Trophoblast cell (in vitro differentiated cells and primary cell): ENCODE results near the gene CCDC12.

ENCODE experiments used
- DNase-seq, 2 donors: peaks; one replicate each; pipeline ENCODE4 v3.0.0-alpha.2; 2016
- H2AFZ ChIP-seq: 2 replicates; pipeline ENCODE4 v1.6.1; 2013; ENCODE audit warnings: low read length, moderate library complexity, mild to moderate bottlenecking; ENCODE audit not compliant: insufficient read depth, poor library complexity
- H2AK5ac ChIP-seq: 2 replicates; pipeline ENCODE4 v1.6.1; 2013; ENCODE audit warnings: mild to moderate bottlenecking, low read length
- H2BK120ac ChIP-seq: 2 replicates; pipeline ENCODE4 v1.6.1; 2013; ENCODE audit warnings: low read length, mild to moderate bottlenecking, moderate library complexity; ENCODE audit not compliant: insufficient read depth, poor library complexity
- H2BK12ac ChIP-seq: 2 replicates; pipeline ENCODE4 v1.6.1; 2013; ENCODE audit warnings: mild to moderate bottlenecking, low read length, moderate library complexity
- H2BK5ac ChIP-seq: 2 replicates; pipeline ENCODE4 v1.6.1; 2013; ENCODE audit warnings: low read length, low read depth, moderate library complexity, mild to moderate bottlenecking; ENCODE audit not compliant: poor library complexity
- H3K14ac ChIP-seq: 2 replicates; pipeline ENCODE4 v1.6.1; 2013; ENCODE audit warnings: mild to moderate bottlenecking, low read length
- H3K18ac ChIP-seq: 2 replicates; pipeline ENCODE4 v1.6.1; 2013; ENCODE audit warnings: mild to moderate bottlenecking, low read length
- H3K23ac ChIP-seq: 2 replicates; pipeline ENCODE4 v1.6.1; 2013; ENCODE audit warnings: low read length
- H3K27ac ChIP-seq: 2 replicates; pipeline ENCODE4 v1.5.1; 2013; ENCODE audit warnings: low read depth, mild to moderate bottlenecking, inconsistent platforms, low read length, moderate library complexity
- H3K27me3 ChIP-seq: 2 replicates; pipeline ENCODE4 v1.6.1; 2013; ENCODE audit warnings: inconsistent platforms, mild to moderate bottlenecking, low read length, moderate library complexity; ENCODE audit not compliant: insufficient read depth
- H3K36me3 ChIP-seq, 2 experiments: 1 replicate in 1 of 2; 2 replicates in 1 of 2; pipeline ENCODE4 v1.6.1; 2013; ENCODE audit warnings: low read length in 2 of 2, mild to moderate bottlenecking in 2 of 2, moderate library complexity in 1 of 2; ENCODE audit not compliant: insufficient read depth in 2 of 2, control insufficient read depth in 1 of 2
- H3K4ac ChIP-seq: 2 replicates; pipeline ENCODE4 v1.6.1; 2013; ENCODE audit warnings: low read depth, mild to moderate bottlenecking, low read length, moderate library complexity
- H3K4me1 ChIP-seq, 2 experiments: 1 replicate in 1 of 2; 2 replicates in 1 of 2; pipeline ENCODE4 v1.6.1; 2013; ENCODE audit warnings: low read length in 2 of 2, mild to moderate bottlenecking in 2 of 2, moderate library complexity in 1 of 2; ENCODE audit not compliant: insufficient read depth in 2 of 2, control insufficient read depth in 1 of 2
- H3K4me2 ChIP-seq: 2 replicates; pipeline ENCODE4 v1.6.1; 2013; ENCODE audit warnings: inconsistent platforms, mild to moderate bottlenecking, low read length, moderate library complexity
- H3K4me3 ChIP-seq: 2 replicates; pipeline ENCODE4 v1.5.1; 2013; ENCODE audit warnings: mild to moderate bottlenecking, low read depth, low read length, inconsistent platforms
- H3K79me1 ChIP-seq: one replicate; pipeline ENCODE4 v1.6.1; 2013; ENCODE audit warnings: low read length
- H3K79me2 ChIP-seq: 2 replicates; pipeline ENCODE4 v1.6.1; 2013; ENCODE audit warnings: low read length, mild to moderate bottlenecking; ENCODE audit not compliant: control insufficient read depth, insufficient read depth, poor library complexity
- H3K9ac ChIP-seq: 2 replicates; pipeline ENCODE4 v1.6.1; 2013; ENCODE audit warnings: mild to moderate bottlenecking, low read length
- H3K9me3 ChIP-seq: 2 replicates; pipeline ENCODE4 v1.6.1; 2013; ENCODE audit warnings: low read depth, mild to moderate bottlenecking, control low read depth, inconsistent platforms, low read length; ENCODE audit not compliant: insufficient read depth
- H4K12ac ChIP-seq: 2 replicates; pipeline ENCODE4 v1.6.1; 2013; ENCODE audit warnings: low read depth, mild to moderate bottlenecking, low read length, moderate library complexity
- H4K8ac ChIP-seq: 2 replicates; pipeline ENCODE4 v1.6.1; 2013; ENCODE audit warnings: low read depth, mild to moderate bottlenecking, low read length, moderate library complexity
- H4K91ac ChIP-seq: one replicate; pipeline ENCODE4 v1.6.1; 2013; ENCODE audit warnings: low read depth, mild to moderate bottlenecking, low read length, moderate library complexity
- WGBS: extraction: QIAGEN DNeasy Blood & Tissue Kit; methylation state at CpG from one replicate; pipeline ENCODE4 v1.1.7; 2013; ENCODE audit warnings: missing lambda C conversion rate; ENCODE audit not compliant: insufficient read length, insufficient coverage; ENCODE audit errors: extremely low coverage; 5-methylcytosine and 5-hydroxymethylcytosine counted together

The CCDC12 gene

DNA sequence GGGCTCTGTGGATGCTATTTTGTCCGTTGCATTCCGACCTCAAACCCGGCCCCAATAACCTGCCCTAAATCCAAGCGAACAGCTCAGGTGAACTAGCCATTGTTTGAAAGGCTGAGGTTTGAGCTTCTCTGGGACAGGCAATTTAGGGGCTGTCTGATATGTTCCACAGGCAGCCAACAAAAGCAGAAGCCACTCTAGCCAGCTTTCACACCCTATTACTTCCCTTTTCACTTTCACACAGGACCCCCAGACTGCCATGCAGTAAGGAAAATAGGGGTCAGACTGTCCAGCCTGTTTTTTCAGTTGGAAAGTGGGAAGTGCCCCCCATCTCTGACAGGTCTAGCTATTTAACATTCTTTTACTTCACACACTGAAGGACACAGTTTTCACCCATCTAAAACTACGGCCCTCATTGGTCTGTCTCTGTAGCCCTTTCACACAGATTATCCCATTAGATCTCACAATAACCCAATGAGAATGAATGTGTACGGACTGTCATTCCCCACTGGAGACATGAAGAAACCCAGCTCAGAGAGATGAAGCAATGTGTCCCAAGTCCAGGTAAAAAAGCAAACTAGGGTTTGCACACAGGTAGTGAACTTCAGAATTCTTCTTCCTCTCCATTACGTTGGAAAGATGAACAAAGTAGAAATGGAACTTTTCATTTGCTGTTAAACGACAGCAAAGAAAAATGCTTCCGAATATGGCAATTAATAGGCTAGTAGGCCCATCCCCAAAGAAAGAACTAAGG, 1.9 kb downstream of the CCDC12 start:
- peaks cover 16% of the 10 kb centered on the region for H3K79me1 ChIP-seq
- H3K4me2 ChIP-seq = no peak overlapping the region
- peaks cover 18% of the 10 kb centered on the region for H3K79me2 ChIP-seq
- no peak overlapping the region for H2AFZ ChIP-seq
- no peaks in the 10 kb centered on the region for H3K9me3 ChIP-seq
- no peaks in the 10 kb centered on the region for H3K27me3 ChIP-seq
- DNase-seq = no peak
- H3K18ac ChIP-seq = no peak overlapping the region
- H3K36me3 ChIP-seq = peaks cover 0 to under 1% of the 10 kb centered on the region in 2 experiments
- no peak overlapping the region for H3K9ac ChIP-seq
- H2AK5ac ChIP-seq = no peak overlapping the region
- H3K4me1 ChIP-seq = peaks cover 19 to 27% of the 10 kb centered on the region in 2 experiments
- no peak overlapping the region for H2BK120ac ChIP-seq
- peak overlapping the region; percentile 92 for H3K4ac ChIP-seq
- H4K12ac ChIP-seq = no peak overlapping the region
- H3K14ac ChIP-seq = no peak overlapping the region
- H2BK12ac ChIP-seq = no peak overlapping the region
- H3K27ac ChIP-seq = no peak overlapping the region
- H4K91ac ChIP-seq = no peak overlapping the region
- WGBS = no CpG with 5 or more reads among the region's 9 CpGs
- H3K4me3 ChIP-seq = no peak overlapping the region
- no peak overlapping the region for H3K23ac ChIP-seq
- no peak overlapping the region for H4K8ac ChIP-seq
- no peak overlapping the region for H2BK5ac ChIP-seq

DNA sequence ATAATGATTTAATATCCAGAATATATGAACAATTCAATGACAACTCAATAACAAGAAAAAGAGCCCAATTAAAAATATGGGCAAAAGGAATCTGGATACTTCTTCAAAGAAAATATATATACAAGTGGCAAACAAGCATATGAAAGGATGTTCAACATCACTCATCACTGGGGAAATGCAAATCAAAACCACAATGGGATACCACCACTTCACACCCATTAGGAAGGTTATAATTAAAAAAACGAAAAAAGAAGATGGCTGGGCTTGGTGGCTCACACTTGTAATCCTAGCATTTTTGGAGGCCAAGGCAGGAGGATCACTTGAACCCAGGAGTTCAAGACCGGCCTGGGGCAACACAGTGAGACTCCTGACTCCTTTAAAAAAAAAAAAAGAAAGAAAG, 4.1 kb downstream of the CCDC12 start:
- Histone ChIP-seq H3K4me2 (no peak overlapping the region), H3K27ac (no peak overlapping the region), H3K9me3 (no peaks in the 10 kb centered on the region), H2BK12ac (no peak overlapping the region), H3K14ac (no peak overlapping the region), H3K4me3 (no peak overlapping the region), H3K4me1 (peaks cover 30 to 32% of the 10 kb centered on the region in 2 experiments), H4K8ac (no peak overlapping the region), H3K9ac (no peak overlapping the region), H3K27me3 (no peaks in the 10 kb centered on the region), H4K12ac (no peak overlapping the region), H2BK5ac (no peak overlapping the region), H3K36me3 (peaks cover 0 to 4% of the 10 kb centered on the region in 2 experiments), H3K79me2 (peaks cover 23% of the 10 kb centered on the region), H3K23ac (no peak overlapping the region), H2BK120ac (no peak overlapping the region), H3K79me1 (peaks cover 9% of the 10 kb centered on the region), H3K18ac (no peak overlapping the region), H2AFZ (no peak overlapping the region), H3K4ac (peak overlapping the region; percentile 51), H4K91ac (no peak overlapping the region), H2AK5ac (no peak overlapping the region)
- DNase-seq = no peak
- WGBS = no CpG with 5 or more reads among the region's 2 CpGs

GRCh38 chr3:46971742-46972141, 4.8 kb downstream of the CCDC12 start:
- Histone ChIP-seq H4K8ac (no peak overlapping the region), H2AK5ac (no peak overlapping the region), H3K9ac (no peak overlapping the region), H3K4me2 (no peak overlapping the region), H2AFZ (no peak overlapping the region), H3K79me1 (peaks cover 12% of the 10 kb centered on the region), H2BK5ac (no peak overlapping the region), H2BK12ac (no peak overlapping the region), H3K36me3 (peaks cover 0 to 4% of the 10 kb centered on the region in 2 experiments), H3K4me3 (no peak overlapping the region), H3K27me3 (no peaks in the 10 kb centered on the region), H3K79me2 (peaks cover 26% of the 10 kb centered on the region), H3K14ac (no peak overlapping the region), H3K9me3 (no peaks in the 10 kb centered on the region), H4K12ac (no peak overlapping the region), H2BK120ac (no peak overlapping the region), H3K27ac (no peak overlapping the region), H3K18ac (no peak overlapping the region), H3K4me1 (peaks cover 35 to 39% of the 10 kb centered on the region in 2 experiments), H3K4ac (peak overlapping the region; percentile 38), H4K91ac (no peak overlapping the region), H3K23ac (no peak overlapping the region)
- WGBS = no CpG with 5 or more reads among the region's 1 CpG
- DNase-seq = no peak

- DNase-seq = no peak
- no peak overlapping the region for H2BK5ac ChIP-seq
- peaks cover 11% of the 10 kb centered on the region for H3K79me1 ChIP-seq
- no peak overlapping the region for H2BK120ac ChIP-seq
- H3K27me3 ChIP-seq = no peaks in the 10 kb centered on the region
- no peak overlapping the region for H2BK12ac ChIP-seq
- no peak overlapping the region for H3K4me3 ChIP-seq
- H3K14ac ChIP-seq = no peak overlapping the region
- H3K79me2 ChIP-seq = peaks cover 26% of the 10 kb centered on the region
- no peaks in the 10 kb centered on the region for H3K9me3 ChIP-seq
- no peak overlapping the region for H2AFZ ChIP-seq
- H2AK5ac ChIP-seq = no peak overlapping the region
- peak overlapping the region; percentile 1 for H3K4ac ChIP-seq
- peaks cover 0 to 4% of the 10 kb centered on the region in 2 experiments for H3K36me3 ChIP-seq
- no peak overlapping the region for H3K9ac ChIP-seq
- no peak overlapping the region for H3K18ac ChIP-seq
- H3K23ac ChIP-seq = no peak overlapping the region
- H3K27ac ChIP-seq = peak overlapping the region; percentile 5
- no CpG with 5 or more reads among the region's 6 CpGs for WGBS
- no peak overlapping the region for H4K8ac ChIP-seq
- peak overlapping the region; percentile 21 for H3K4me2 ChIP-seq
- H4K91ac ChIP-seq = no peak overlapping the region
- peaks cover 40 to 45% of the 10 kb centered on the region in 2 experiments for H3K4me1 ChIP-seq
- H4K12ac ChIP-seq = no peak overlapping the region
These were observed 5.4 kb downstream of the CCDC12 start for GRCh38 chr3:46971151-46971550.
